T-helper 2 cell treated with Interferon-gamma antibody and Interleukin-4, amounts not matched to agents 100 ng/mL and 5 ng/mL, for 36 hours (primary cell): ENCODE results near the gene GPR183. TPM values are rescaled to one million over a fixed set of nuclear protein-coding genes. Genes with fewer than 3 reads are reported as not detected.
"Not testable (repeated sequence)": the region's sequence is repeated elsewhere in the genome, so short reads cannot be mapped to it uniquely, and the experiment has no call there.

ENCODE experiments used
- intact Hi-C: fragments of 100-400 bp; cut with micrococcal nuclease; formaldehyde crosslinking; loops from one replicate; pipeline ENCODE4 v1.15.1; 2023
- total RNA-seq: library from RNA; stranded (reverse); gene quantifications from 2 replicates; pipeline ENCODE4 v1.2.3, GENCODE V29; 2022

GPR183 gene
- total RNA-seq, 1 donor from 2014 or later, result 69.8 TPM

DNA sequence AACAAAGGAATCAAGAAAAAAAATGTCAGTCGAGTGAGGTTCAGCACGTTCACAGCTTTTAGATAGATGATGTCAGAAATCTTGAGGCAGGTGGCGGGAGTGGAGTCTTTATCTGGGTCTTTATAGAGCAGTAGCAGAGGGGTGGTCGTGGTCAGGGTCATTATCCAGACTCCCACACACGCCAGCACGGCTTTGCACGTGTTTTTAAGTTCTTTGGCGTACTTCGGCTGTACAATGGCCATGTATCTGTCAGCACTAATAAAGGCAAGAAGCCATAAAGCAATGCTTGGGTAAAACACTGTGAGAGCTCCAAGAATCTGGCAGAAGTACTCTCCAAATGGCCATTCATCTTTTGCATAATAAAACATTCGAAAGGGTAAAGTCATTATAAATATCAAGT, 51.9 kb downstream of the GPR183 start:
- intact Hi-C loops, result no loop called here

DNA sequence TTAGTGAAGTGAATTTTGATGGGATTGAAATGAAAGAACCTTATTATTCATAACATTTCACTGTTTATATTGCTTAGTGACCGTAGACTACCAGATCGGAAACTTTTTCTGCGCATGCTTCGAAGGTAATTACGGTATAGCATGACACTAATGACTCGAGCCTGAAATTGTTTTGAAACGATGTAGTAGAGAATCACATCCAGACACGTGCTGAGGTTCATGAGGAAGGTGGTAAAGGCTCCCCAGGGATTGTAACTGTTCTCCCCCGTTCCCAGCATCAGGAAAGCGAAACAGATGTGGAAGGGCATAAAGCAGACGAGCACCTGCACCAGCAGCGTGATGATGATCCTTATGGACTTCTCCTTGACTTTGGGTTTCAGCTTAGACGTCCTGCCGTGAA, 52.4 kb downstream of the GPR183 start:
- intact Hi-C loops, result no loop called here

DNA sequence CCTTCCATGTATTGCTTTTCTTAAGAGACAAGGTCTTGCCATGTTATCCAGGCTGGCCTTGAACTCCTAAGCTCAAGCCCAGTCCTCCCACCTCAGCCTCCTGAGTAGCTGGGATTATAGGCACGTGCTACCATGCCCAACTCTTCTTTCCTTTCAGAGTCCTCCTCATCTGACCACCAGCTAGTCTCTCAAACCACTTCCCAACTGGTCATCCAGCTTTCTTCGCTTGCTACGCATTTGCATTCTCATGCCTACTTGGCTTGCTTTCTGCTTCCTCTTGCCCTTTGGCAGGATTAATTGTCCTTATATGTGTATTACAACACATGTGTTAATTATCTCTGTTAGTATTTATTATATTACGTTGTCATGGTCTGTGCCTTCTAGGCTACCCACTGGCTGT, 55.3 kb downstream of the GPR183 start:
- intact Hi-C loops, result no loop called here

DNA sequence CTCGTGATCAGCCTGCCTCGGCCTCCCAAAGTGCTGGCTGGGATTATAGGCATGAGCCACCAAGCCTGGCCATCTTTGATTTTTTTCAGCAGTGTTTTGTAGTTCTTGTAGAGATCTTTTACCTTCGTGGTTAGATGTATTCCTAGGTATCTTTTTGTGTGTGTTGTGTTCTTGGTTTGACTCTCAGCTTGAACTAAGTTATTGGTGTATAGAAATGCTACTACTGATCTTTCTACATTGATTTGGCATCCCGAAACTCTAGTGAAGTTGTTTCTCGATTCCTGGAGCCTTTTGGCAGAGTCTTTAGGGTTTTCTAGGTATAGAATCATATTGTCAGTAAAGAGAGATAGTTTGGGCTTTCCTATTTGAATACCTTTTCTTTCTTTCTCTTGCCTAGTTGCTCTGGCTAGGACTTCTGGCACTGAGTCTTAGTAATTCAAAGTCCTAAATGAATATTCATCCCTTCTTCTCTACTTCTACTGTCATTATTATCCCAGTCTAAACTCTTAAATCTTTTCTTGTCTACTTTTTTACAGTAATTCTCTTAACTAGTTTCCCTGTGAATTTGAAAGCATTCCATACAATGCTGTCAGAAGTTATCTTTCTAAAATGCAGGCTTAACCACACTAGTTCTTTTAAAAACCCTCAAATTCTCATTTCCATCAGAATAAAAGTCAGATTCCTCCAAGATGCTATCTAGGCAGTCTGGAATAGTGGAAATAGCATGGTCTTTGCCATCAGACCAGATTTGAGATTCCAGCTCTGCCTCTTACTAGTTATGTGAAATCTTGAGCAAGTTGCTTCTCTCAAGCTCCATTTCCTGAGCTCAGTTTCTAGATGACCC, 56.0 kb downstream of the GPR183 start:
- intact Hi-C loops, result no loop called here

DNA sequence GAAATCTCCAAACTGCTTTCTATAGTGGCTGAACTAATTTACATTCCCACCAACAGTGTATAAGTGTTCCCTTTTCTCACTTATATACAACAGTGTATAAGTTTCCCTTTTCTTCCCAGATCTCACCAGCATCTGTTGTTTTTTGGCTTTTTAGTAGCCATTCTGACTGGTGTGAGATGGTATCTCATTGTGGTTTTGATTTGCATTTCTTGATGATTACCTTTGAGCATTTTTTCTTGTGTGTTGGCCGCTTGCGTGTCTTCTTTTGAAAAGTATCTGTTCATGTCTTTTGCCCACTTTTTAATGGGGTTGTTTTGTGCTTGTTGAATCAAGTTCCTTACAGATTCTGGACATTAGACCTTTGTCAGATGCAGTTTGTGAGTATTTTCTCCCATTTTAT, 57.6 kb downstream of the GPR183 start:
- intact Hi-C loops, result not testable (repeated sequence)

DNA sequence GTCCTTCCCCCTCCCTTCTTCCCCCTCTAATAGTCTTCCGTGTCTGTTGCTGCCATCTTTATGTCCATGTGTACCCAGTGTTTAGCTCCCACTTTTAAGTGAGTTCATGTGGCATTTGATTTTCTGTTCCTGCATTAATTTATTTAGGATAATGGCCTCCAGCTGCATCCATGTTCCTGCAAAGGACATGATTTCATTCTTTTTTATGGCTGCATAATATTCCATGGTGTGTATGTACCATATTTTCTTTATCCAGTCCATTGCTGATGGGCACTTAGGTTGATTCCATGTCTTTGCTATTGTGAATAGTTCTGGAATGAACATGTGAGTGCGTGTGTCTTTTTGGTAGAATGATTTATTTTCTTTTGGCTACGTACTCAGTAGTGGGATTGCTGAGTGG, 58.0 kb downstream of the GPR183 start:
- intact Hi-C loops, result not testable (repeated sequence)

DNA sequence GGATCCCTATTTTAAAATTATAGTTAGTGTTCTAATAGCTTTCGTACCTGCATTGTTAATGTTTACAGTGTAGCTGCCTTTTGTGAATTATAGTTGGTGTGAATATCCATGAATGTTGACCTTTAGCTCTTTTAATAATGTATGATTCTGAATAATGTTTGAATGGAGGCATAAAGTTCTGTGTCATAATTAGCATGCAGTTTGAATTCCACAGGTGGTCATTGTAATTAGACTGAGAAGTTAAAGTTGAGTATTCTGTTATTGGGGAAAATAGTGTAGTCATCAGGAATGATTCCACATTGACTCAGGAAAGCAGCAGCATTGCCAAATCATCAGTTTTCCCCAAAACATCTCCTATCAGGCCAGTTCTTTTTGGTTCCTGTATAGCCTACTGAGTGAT, 61.1 kb downstream of the GPR183 start:
- intact Hi-C loops, result no loop called here

Other genes starting within 250 kb of the GPR183 start
- gene UBAC2, start 106.5 kb downstream of the GPR183 start, total RNA-seq, result 51.6 and 51.8 TPM in 2 replicates
- gene GPR18, start 49.0 kb downstream of the GPR183 start, total RNA-seq, result 11.7 and 13.6 TPM in 2 replicates
- 84.8 and 85.7 TPM in 2 replicates for gene TM9SF2, start 194.1 kb upstream of the GPR183 start, total RNA-seq